Coronary artery (tissue), 2 donors: ENCODE measurements around the gene MBOAT1.
"Not testable (repeated sequence)": the region's sequence is repeated elsewhere in the genome, so short reads cannot be mapped to it uniquely, and the experiment has no call there.

Source experiments
- DNase-seq: peaks from one replicate; pipeline ENCODE4 v3.0.0-alpha.2; 2017; ENCODE audit warnings: low spot score
- H3K27ac ChIP-seq, 2 donors: fragments of 200-600 bp; sonication (generic); one replicate each; pipeline ENCODE4 v1.5.1; 2016 to 2019
- H3K4me3 ChIP-seq: fragments of 200-600 bp; sonication (generic); 2 replicates; pipeline ENCODE4 v1.5.1; 2016; ENCODE audit warnings: mild to moderate bottlenecking, moderate library complexity
- CTCF ChIP-seq: fragments of 200-600 bp; sonication (generic); IDR thresholded peaks from one replicate; pipeline ENCODE4 v1.5.1; 2019; ENCODE audit warnings: antibody characterized with exemption

Gene MBOAT1

GRCh38 chr6:20153194-20153593 lies 59.1 kb downstream of the MBOAT1 start:
- no peak for TF ChIP-seq CTCF
- Histone ChIP-seq H3K27ac (no peak overlapping the region), H3K4me3 (no peak overlapping the region)
- DNase-seq, result no peak

DNA sequence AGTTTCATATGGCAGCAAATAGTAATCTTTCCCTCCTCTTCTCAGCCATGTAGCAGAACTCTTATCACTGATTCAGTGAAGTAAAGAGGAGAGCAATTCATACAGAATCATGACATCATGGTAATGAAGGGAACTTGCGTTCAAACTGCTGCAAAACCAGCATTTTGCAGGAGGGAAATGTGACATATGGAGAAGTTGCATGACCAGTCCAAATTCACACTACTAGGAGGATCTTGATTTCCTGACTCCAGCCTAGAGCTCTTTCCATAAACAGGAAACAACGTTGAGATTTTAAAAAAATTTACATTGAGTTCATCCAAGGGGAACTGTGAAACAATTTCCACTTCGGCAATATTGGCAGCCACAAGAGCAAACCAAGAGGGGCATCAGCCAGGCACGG lies 63.8 kb downstream of the MBOAT1 start:
- no peak for DNase-seq
- Histone ChIP-seq H3K4me3 (no peak overlapping the region), H3K27ac (no peak overlapping the region)
- TF ChIP-seq CTCF, result no peak

DNA sequence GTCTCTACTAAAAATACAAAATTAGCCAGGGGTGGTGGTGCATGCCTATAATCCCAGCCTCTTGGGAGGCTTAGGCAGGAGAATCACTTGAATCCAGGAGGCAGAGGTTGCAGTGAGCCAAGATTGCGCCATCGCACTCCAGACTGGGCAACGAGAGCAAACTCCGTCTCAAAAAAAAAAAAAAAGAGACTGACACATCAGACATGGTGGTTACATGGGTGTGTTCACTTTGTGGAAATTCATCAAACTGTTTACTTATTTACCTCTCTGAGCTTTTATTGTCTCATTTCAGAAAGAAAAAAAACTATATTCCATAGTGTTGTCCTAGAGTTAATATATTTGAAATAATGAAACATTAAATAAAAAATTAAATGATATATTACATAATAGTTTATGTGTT lies 64.8 kb downstream of the MBOAT1 start:
- no peak for DNase-seq
- no peak for TF ChIP-seq CTCF
- Histone ChIP-seq H3K4me3 (no peak overlapping the region), H3K27ac (no peak overlapping the region)

DNA sequence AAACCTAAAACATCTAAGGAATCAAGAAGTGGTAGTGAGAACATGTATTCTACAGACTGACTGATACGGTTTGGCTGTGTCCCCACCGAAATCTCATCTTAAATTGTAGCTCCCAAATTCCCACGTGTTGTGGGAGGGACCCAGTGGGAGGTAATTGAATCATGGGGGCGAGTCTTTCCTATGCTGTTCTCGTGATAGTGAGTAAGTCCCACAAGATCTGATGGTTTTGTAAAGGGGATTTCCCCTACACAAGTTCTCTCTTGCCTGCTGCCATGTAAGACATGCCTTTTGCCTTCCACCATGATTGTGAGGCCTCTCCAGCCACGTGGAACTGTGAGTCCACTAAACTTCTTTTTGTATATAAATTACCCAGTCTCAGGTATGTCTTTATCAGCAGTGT lies 65.4 kb downstream of the MBOAT1 start:
- not testable (repeated sequence) for DNase-seq, H3K27ac ChIP-seq, H3K4me3 ChIP-seq

- Histone ChIP-seq H3K27ac (no peak overlapping the region), H3K4me3 (no peak overlapping the region)
- DNase-seq, result no peak
- TF ChIP-seq CTCF, result no peak
Observed at GRCh38 chr6:20146291-20146690, 66.0 kb downstream of the MBOAT1 start.

- H3K4me3 ChIP-seq, result no peak overlapping the region
- no peak for DNase-seq
- no peak for TF ChIP-seq CTCF
- H3K27ac ChIP-seq, result no peak overlapping the region
Observed at GRCh38 chr6:20142866-20143265, 69.4 kb downstream of the MBOAT1 start.

- Histone ChIP-seq H3K27ac (no peak overlapping the region), H3K4me3 (no peak overlapping the region)
- no peak for DNase-seq
- TF ChIP-seq CTCF, result no peak
Observed at GRCh38 chr6:20141931-20142330, 70.3 kb downstream of the MBOAT1 start.

- H3K4me3 ChIP-seq, H3K27ac ChIP-seq, DNase-seq: not testable (repeated sequence)
Observed at GRCh38 chr6:20139127-20139963, 72.9 kb downstream of the MBOAT1 start.
